Keratinocyte (primary cell): ENCODE data around the gene KCNJ6. TPM values are rescaled to one million over a fixed set of nuclear protein-coding genes. Genes with fewer than 3 reads are reported as not detected.
A peak's percentile ranks its signal among the peaks of the same experiment; 100 is the strongest.

Experiments
- DNase-seq: peaks from one replicate; pipeline ENCODE4 v3.0.0-alpha.2; 2011; ENCODE audit warnings: low read depth, missing footprints, low spot score
- FAIRE-seq: peaks from 2 replicates; lab custom pipeline; 2011; peaks lifted over from hg19 to GRCh38; lab: Jason Lieb, UNC
- H2AFZ ChIP-seq: 2 replicates; pipeline ENCODE4 v1.6.0; 2012; ENCODE audit warnings: low read length, control low read depth, inconsistent platforms; ENCODE audit not compliant: control insufficient read depth
- H3K27ac ChIP-seq: 2 replicates; pipeline ENCODE4 v1.5.1; 2011; ENCODE audit warnings: low read length; ENCODE audit not compliant: control insufficient read depth, insufficient read depth
- H3K27me3 ChIP-seq: 3 replicates; pipeline ENCODE4 v1.6.0; 2011; ENCODE audit warnings: low read length; ENCODE audit not compliant: control insufficient read depth, insufficient read depth; ENCODE audit errors: extremely low read depth
- H3K36me3 ChIP-seq, 2 experiments: 2 replicates in 1 of 2; 3 replicates in 1 of 2; pipeline ENCODE4 v1.5.1; 2011; ENCODE audit warnings: low read length in 2 of 2, mild to moderate bottlenecking in 1 of 2; ENCODE audit not compliant: control insufficient read depth in 2 of 2, insufficient read depth in 2 of 2; ENCODE audit errors: extremely low read depth in 1 of 2
- H3K4me1 ChIP-seq: 3 replicates; pipeline ENCODE4 v1.5.1; 2011; ENCODE audit warnings: low read length; ENCODE audit not compliant: control insufficient read depth, insufficient read depth; ENCODE audit errors: extremely low read depth
- H3K4me2 ChIP-seq: 3 replicates; pipeline ENCODE4 v1.6.0; 2011; ENCODE audit warnings: low read depth, low read length; ENCODE audit not compliant: control insufficient read depth, insufficient read depth; ENCODE audit errors: extremely low read depth
- H3K4me3 ChIP-seq, 3 experiments: fragments of 200-600 bp in 1 of 3; sonication (generic) in 1 of 3; 2 replicates in 2 of 3; 3 replicates in 1 of 3; pipeline ENCODE4 v1.5.1; 2011 to 2016; ENCODE audit warnings: low read length in 3 of 3, mild to moderate bottlenecking in 3 of 3, control low read depth in 2 of 3, inconsistent platforms in 1 of 3, low read depth in 1 of 3, mixed read lengths in 1 of 3, mixed run types in 1 of 3, moderate library complexity in 1 of 3; ENCODE audit not compliant: control insufficient read depth in 2 of 3, insufficient read depth in 2 of 3; ENCODE audit errors: extremely low read depth in 1 of 3
- H3K79me2 ChIP-seq: 2 replicates; pipeline ENCODE4 v1.6.0; 2012; ENCODE audit warnings: low read length; ENCODE audit not compliant: control insufficient read depth, insufficient read depth
- H3K9ac ChIP-seq: 3 replicates; pipeline ENCODE4 v1.6.0; 2011; ENCODE audit warnings: low read length; ENCODE audit not compliant: control insufficient read depth, insufficient read depth; ENCODE audit errors: extremely low read depth
- H3K9me1 ChIP-seq: 3 replicates; pipeline ENCODE4 v1.6.0; 2011; ENCODE audit warnings: low read length; ENCODE audit not compliant: control insufficient read depth, insufficient read depth; ENCODE audit errors: extremely low read depth
- H3K9me3 ChIP-seq: 2 replicates; pipeline ENCODE4 v1.5.1; 2012; ENCODE audit warnings: low read depth, low read length; ENCODE audit not compliant: control insufficient read depth
- H4K20me1 ChIP-seq: 3 replicates; pipeline ENCODE4 v1.6.0; 2011; ENCODE audit warnings: low read length; ENCODE audit not compliant: control insufficient read depth, insufficient read depth; ENCODE audit errors: extremely low read depth
- CTCF ChIP-seq, 3 experiments: IDR thresholded peaks in 1 of 3; conservative IDR thresholded peaks in 1 of 3; optimal IDR thresholded peaks in 1 of 3; 2 replicates in 2 of 3; 3 replicates in 1 of 3; pipeline versions ENCODE3 to v1.5.1; 2011; ENCODE audit warnings: low read length in 3 of 3, mild to moderate bottlenecking in 3 of 3, moderate library complexity in 2 of 3, control low read depth in 1 of 3, inconsistent platforms in 1 of 3; ENCODE audit not compliant: insufficient read depth in 2 of 3; ENCODE audit errors: extremely low read depth in 1 of 3
- EZH2 ChIP-seq: IDR thresholded peaks from one replicate; pipeline ENCODE4 v1.6.1; 2012; ENCODE audit warnings: inconsistent platforms, mild to moderate bottlenecking, low read length, moderate library complexity
- dilution Hi-C: fragments of 300-500 bp; cut with MboI; formaldehyde crosslinking; loops from one replicate; pipeline ENCODE4 v1.7.0; 2020; ENCODE audit warnings: low sequenced_read_pairs; ENCODE audit not compliant: extremely low pct_ligation_motif_present
- polyA plus RNA-seq, 5 experiments: library from polyadenylated mRNA; depleted of rRNA in 3 of 5; stranded (reverse) in 3 of 5; stranded (forward) in 1 of 5; unstranded in 1 of 5; fragments of >200 nt; gene quantifications; 1 replicate in 1 of 5; 2 replicates in 3 of 5; 3 replicates in 1 of 5; pipeline versions ENCODE4 v1.2.1 to v1.2.3, GENCODE V29; 2011 to 2012; ENCODE audit warnings: missing spikeins in 2 of 5, low read depth in 1 of 5, low replicate concordance in 1 of 5

KCNJ6 gene
- polyA plus RNA-seq, 1 donor (not counting 4 experiments of a cell fraction or from before 2014, with no cell fraction given), result not detected

- H3K4me2 ChIP-seq, result peak overlapping the region; percentile 77
- dilution Hi-C loops, result no loop called here
- H3K9me3 ChIP-seq, result no peaks in the 10 kb centered on the region
- no peaks in the 10 kb centered on the region for H3K36me3 ChIP-seq
- peak; percentile 53 for FAIRE-seq
- TF ChIP-seq CTCF (optimal IDR thresholded peaks at IDR 0.05 in 1 of 3, IDR thresholded peaks at IDR 0.05 in 1 of 3, conservative IDR thresholded peaks at IDR 0.05 in 1 of 3; ENCODE audit: extremely low read depth in 1 of 3, insufficient read depth in 2 of 3, low read length in 3 of 3) (no peak), EZH2 (no peak)
- peak; percentile 54 for DNase-seq
- no peaks in the 10 kb centered on the region for H3K27me3 ChIP-seq
- peak overlapping the region; percentile 76 for H3K27ac ChIP-seq
- H3K79me2 ChIP-seq, result no peaks in the 10 kb centered on the region
- peaks cover 60% of the 10 kb centered on the region for H3K4me1 ChIP-seq
- H4K20me1 ChIP-seq, result no peaks in the 10 kb centered on the region
- no peak overlapping the region for H2AFZ ChIP-seq
- no peaks in the 10 kb centered on the region for H3K9me1 ChIP-seq
- H3K9ac ChIP-seq, result no peak overlapping the region
- H3K4me3 ChIP-seq, result peak overlapping the region in 2 of 3 experiments; percentile 24 to 58
These were observed 150.9 kb downstream of the KCNJ6 start for GRCh38 chr21:37765221-37765900.

- Histone ChIP-seq H3K36me3 (no peaks in the 10 kb centered on the region), H4K20me1 (no peaks in the 10 kb centered on the region), H3K4me3 (peak overlapping the region in 1 of 3 experiments; percentile 58), H2AFZ (no peak overlapping the region), H3K27me3 (no peaks in the 10 kb centered on the region), H3K79me2 (no peaks in the 10 kb centered on the region), H3K4me1 (peaks cover 55% of the 10 kb centered on the region), H3K27ac (peak overlapping the region; percentile 45), H3K4me2 (peak overlapping the region; percentile 77), H3K9ac (no peak overlapping the region), H3K9me1 (no peaks in the 10 kb centered on the region), H3K9me3 (no peaks in the 10 kb centered on the region)
- no peak for FAIRE-seq
- dilution Hi-C loops, result no loop called here
- no peak for TF ChIP-seq EZH2
- no peak for TF ChIP-seq CTCF (optimal IDR thresholded peaks at IDR 0.05 in 1 of 3, IDR thresholded peaks at IDR 0.05 in 1 of 3, conservative IDR thresholded peaks at IDR 0.05 in 1 of 3; ENCODE audit: extremely low read depth in 1 of 3, insufficient read depth in 2 of 3, low read length in 3 of 3)
- DNase-seq, result no peak
These were observed 151.6 kb downstream of the KCNJ6 start for GRCh38 chr21:37764691-37765090.
